Subcutaneous adipose tissue (tissue), 4 donors: Measurements from ENCODE around the gene NYNRIN. TPM values are rescaled to one million over a fixed set of nuclear protein-coding genes. Genes with fewer than 3 reads are reported as not detected.

Source experiments
- total RNA-seq, 4 donors: library from RNA; depleted of rRNA; stranded (reverse); fragments of >200 nt; gene quantifications; one replicate each; pipeline ENCODE4 v1.1.0, GENCODE V29; 2016
- TF ChIP-seq, protein P1 (sequence below): fragments of 450-650 bp; IDR thresholded peaks from one replicate; pipeline ENCODE4 v1.5.1; 2016; ENCODE audit warnings: low read depth, mild to moderate bottlenecking, control low read depth, antibody characterized with exemption, moderate library complexity

Gene NYNRIN
- total RNA-seq, 4 donors from 2014 or later, result 4.7 to 14.5 (median 7.8) TPM

DNA sequence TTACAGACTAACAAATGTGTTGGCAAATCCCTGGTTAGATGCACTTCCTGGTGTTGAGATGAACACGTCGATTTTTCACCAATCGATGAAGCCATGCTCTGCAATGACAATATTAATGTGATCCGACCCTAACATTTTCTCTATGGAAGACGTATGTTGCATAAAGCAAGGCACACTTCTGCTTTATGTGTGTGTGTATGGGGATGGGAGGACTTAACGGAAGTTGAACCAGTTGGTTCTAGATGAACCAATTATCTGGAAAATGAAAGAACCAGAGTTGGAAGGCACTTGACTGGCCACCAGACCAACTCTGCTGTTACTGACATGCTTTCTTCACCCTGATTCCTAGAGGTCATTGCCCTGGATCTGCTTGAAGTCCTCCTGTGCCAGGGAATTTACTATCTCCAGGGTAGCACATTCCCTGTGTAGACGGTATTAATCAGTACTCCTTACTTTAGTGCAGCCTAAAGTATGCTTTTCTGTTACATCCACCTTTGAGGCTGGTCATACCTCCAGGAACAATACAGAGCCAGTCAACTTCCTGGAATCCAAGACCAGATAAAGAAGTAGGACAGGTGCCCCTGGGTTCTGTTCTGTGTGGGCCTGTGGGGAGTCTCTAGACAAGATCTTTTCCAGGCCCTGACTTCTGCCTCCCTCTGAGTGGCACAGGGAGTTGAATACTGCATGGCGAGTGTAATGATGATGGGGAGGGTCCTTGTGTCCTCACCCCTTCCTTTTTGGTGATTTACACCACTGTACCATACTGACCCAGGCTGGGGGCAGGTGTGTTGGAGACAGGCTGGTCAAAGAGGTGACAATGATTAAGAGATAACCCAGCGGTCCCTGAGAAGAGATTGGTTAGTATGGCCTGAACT, 39.7 kb downstream of the NYNRIN start:
- TF ChIP-seq, protein P1, sequence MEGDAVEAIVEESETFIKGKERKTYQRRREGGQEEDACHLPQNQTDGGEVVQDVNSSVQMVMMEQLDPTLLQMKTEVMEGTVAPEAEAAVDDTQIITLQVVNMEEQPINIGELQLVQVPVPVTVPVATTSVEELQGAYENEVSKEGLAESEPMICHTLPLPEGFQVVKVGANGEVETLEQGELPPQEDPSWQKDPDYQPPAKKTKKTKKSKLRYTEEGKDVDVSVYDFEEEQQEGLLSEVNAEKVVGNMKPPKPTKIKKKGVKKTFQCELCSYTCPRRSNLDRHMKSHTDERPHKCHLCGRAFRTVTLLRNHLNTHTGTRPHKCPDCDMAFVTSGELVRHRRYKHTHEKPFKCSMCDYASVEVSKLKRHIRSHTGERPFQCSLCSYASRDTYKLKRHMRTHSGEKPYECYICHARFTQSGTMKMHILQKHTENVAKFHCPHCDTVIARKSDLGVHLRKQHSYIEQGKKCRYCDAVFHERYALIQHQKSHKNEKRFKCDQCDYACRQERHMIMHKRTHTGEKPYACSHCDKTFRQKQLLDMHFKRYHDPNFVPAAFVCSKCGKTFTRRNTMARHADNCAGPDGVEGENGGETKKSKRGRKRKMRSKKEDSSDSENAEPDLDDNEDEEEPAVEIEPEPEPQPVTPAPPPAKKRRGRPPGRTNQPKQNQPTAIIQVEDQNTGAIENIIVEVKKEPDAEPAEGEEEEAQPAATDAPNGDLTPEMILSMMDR, result no peak

GRCh38 chr14:24439257-24439656, 40.5 kb downstream of the NYNRIN start:
- TF ChIP-seq, protein P1, result no peak

- TF ChIP-seq, protein P1, result no peak
Measured at GRCh38 chr14:24439830-24440605, 41.2 kb downstream of the NYNRIN start.

DNA sequence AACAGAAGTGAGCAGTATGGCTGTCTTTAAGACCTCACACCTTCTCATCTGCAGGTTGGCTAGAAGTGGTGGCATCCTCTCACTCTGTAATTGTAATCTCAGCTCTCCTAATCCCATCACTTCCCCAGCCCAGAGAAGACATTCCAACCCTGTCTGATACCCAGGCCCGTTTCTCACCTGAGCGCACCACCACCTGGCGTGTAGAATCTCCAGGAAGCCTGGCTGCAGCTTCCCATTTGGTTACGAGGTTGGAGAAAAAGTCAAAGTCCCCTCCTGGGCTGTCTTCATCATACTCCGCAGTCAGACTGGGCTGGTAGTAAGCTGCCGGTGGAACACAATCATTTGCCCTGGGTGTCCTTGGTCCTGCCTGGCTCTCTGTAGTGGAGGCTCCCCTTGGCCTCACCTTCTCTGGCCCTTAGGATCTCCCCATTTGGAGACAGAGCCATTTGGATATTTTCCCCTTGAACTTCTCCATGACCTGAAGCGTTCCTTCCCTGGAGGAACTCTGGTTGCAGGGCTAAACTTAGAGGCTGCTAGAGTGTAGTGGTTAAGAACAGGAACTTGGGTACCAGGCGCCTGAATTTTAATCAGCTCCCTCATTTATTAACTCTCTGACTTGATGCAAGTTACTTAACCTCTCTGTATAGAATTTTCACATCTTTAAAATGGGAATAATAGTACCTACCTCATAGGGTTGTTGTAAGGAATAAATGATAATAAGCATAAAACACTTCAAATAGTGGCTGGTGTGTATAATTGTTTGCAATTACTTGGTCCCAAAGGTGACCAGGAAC, 42.0 kb downstream of the NYNRIN start:
- TF ChIP-seq, protein P1, result no peak

GRCh38 chr14:24441485-24441884, 42.7 kb downstream of the NYNRIN start:
- TF ChIP-seq, protein P1, result no peak

DNA sequence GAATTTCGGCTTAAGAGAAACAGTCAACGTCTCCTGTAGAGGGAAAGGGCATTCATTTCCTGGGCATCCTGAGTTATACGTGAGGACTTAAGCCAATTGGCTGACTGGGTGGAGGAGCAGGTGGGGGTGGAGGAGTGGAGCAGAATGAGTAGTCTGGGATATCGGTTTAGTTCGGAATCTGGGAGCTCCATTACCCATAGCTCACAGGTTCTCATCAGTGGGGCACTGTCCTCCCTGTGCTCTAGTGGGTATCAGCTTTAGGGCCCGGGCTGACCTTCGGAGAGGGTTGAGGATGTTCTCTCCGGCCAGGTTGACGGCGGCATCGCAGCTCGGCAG, 43.1 kb downstream of the NYNRIN start:
- TF ChIP-seq, protein P1, result no peak
